ENCODE data around the gene PKNOX2. TPM values are rescaled to one million over a fixed set of nuclear protein-coding genes. Genes with fewer than 3 reads are reported as not detected.

Gene PKNOX2
- polyA plus RNA-seq, 3 donors = 11.6 to 14.9 (median 12.0) TPM

DNA sequence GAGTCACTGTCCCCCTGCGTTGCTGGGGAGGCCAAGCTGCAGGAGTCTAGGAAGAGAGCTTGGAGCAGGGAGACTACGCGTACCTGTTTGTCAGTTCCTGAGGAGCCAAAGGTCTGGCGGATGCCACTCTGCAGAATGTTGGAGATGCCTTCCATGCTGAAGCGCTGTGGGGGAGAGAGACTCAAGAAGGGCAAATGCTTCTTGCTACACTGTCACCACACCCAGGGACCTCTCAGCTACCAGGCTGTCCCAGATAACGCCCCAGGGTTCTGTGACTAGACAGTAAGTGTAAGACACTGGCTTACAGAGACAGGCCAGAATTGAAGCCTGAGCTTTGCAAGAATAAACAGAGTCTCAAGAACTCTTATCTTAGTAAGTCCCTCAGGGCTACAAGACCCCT, 289.5 kb downstream of the PKNOX2 start:
- DNase-seq (ENCODE audit: low read depth in 3 of 3, low spot score in 2 of 3) = no peak

DNA sequence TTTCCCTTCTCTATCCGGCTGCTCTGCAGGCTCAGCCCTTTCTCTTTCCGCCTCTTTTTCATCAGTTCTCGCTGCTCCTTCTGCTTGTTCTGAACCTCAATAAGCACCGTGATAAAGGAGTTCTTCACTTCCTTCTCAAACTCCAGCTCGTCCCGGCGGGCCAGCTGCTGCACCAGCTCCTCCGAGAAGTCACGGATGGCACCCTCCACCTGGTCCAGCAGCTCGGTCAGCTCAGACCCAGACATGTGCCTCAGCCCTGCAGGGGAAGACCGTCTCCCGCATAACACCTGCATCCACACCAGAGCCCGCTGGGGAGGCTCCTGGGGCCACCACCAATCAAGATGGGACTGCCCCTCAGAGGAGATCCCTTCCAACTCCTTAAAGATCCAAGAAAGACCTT, 291.3 kb downstream of the PKNOX2 start:
- no peak for DNase-seq (ENCODE audit: low read depth in 3 of 3, low spot score in 2 of 3)

DNA sequence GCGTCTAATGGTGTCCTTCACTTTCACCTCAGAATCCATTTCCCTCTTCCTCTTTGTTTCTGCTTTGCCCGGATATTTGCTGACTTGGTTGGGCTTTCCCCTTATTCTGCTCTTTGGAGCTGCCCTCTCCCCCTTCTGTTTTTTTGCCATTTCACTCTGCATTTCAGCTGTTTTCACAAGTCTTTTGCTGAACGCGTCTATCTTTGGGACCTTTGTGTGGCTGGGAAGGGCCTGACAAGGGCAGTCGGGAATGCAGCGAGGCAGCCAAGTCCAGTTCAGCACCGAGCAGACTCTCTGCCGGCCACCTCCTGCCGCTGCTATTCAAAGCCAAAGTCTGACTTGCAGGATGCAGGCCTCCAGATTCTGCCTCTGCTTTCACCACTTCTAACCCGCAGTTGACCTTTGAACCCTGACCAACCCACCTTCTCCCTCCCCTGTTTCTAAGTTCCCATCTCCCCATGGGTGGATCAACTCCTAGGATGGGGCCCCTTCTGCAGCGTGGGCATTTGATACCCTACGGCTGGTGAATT, 293.3 kb downstream of the PKNOX2 start:
- DNase-seq (ENCODE audit: low read depth in 3 of 3, low spot score in 2 of 3) = no peak

DNA sequence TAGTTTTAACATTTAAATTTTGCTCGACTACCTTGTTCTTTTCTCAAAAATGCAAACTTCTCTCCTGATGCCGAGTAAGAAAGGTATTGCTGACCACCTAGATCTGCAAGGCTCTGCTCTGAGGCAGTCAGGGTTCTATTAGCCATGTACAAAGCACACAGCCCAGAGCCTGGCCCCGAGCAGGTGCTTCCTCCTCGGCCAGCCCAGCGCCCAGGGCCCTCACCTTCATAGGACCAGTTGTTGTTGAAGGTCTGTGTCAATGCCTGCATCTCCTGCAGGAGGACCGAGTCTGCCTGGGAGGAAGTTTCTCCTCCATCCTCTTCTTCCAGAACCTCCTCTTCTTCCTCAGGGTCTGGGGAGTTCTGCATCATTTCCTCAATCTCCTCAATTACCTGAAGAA, 295.7 kb downstream of the PKNOX2 start:
- DNase-seq (ENCODE audit: low read depth in 3 of 3, low spot score in 2 of 3) = no peak

DNA sequence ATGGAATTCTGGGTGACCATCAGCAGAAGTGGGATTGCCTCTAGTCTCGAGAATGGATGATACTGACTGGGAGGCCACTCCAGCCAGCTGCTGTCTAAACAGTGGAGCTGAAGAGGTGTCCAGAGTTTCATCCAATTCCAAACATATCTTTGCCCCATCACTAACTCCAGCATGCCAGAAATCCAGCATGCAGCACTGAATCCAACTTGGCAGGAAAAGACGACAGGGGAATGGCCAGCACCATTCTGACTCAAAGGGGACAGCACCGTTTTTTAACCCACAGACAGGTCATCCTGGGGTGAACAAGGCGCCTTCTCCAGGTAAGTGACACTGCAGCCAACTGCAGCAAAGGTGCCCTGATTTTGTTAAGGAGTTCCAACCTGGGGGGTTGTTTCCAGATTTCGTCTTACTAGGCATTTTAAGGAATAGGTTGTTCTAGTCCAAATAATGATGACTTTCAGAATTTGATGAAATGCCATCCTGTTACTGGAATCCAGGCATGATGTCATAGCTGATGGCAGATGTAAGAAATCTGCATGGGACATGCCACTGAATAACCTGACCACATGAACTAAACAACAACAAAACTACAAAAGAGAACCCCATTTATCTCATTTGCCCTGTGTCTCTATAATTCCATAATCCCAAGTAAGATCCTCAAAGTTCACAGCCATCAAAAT, 299.2 kb downstream of the PKNOX2 start:
- no peak for DNase-seq (ENCODE audit: low read depth in 3 of 3, low spot score in 2 of 3)

DNA sequence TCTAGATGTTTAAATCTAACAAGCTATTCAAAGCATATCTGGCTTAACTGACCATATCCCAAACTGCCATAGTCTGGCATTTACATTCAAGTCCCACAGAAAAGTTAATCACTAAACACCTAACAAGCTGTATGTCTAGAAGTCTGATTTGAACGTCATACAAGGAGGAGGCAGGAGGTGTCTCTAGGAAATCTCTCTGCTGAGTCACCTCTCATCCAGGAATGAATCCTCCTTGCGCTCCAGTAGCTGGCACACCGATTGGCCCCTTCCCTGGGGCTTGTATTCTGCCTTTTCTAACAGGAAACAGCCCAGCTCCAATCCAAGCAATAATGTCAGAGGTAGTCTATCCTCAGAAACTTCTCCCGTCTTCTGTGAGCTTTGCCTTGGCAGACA, 299.7 kb downstream of the PKNOX2 start:
- no peak for DNase-seq (ENCODE audit: low read depth in 3 of 3, low spot score in 2 of 3)

DNA sequence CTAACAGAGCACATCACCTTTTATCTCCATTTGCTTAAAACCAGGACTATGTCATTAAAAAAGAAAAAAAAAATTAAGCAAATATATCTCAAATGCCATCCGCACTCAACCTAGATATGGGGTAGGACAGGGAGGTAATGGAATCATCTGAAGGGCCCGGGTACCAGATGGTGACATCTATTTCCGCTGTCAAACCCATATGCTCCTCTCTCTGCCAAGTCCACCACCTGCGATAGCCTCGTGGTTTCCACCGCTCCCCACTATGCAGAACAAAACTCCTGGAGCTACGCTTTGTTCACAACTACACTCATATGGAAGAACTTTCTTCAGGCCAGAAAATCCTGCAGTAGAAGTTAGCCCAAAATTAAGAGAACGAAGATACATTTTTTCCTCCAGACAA, 300.1 kb downstream of the PKNOX2 start:
- no peak for DNase-seq (ENCODE audit: low read depth in 3 of 3, low spot score in 2 of 3)

DNA sequence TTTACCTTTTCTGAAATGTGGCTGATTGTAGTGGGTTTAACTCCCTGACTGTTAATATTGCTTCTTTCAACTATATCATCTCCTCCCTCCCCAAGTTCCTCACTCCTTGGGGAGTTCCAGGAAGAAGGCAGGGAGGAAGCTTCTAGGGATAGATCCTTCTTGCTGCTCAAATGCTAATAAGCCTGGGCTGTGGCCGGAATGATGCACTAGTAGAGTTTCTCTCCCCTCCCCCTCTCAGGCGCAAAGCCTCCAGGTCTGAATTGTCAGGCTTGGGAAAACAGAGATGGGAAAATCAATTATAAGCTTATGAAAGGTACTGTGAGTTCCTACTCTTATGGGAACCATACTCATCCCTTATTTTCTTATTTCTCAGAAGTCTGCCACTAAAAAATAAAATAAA, 300.7 kb downstream of the PKNOX2 start:
- DNase-seq (ENCODE audit: low read depth in 3 of 3, low spot score in 2 of 3) = no peak

DNA sequence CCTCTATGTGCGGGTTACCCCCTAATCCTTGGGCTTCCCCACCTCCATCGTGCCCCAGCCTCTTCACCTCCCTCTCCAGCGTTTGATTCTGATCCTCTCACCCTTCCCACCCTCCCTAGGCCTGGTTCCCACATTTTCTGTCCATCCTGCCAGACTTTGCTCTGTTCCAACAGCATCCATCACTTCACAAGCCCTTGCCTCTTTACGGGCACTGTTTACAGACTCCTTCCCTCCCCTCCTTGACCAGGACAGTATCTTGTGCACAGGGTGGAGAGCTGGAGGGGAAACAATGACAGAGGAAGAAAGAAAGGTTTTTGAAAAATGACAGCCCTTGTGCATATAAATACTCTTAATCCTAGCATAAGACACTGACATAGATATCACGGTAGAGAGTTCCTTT, 301.1 kb downstream of the PKNOX2 start:
- no peak for DNase-seq (ENCODE audit: low read depth in 3 of 3, low spot score in 2 of 3)

DNA sequence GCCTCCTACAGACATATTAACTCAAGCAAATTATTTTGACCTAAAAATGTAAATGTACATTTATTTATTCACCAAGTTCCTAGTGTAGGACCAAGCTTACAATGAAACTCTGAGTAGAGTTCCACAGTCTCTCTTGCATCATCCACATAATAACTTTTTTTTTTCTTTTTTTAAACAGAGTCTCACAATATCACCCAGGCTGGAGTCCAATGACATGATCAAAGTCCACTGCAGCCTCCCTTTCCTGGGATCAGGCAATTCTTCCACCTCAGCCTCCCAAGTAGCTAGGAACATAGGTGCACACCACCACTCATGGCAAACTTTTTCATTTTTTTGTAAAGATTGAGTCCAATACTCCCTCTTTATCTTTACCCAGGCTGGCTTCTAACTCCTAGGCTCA, 303.5 kb downstream of the PKNOX2 start:
- no peak for DNase-seq (ENCODE audit: low read depth in 3 of 3, low spot score in 2 of 3)

DNA sequence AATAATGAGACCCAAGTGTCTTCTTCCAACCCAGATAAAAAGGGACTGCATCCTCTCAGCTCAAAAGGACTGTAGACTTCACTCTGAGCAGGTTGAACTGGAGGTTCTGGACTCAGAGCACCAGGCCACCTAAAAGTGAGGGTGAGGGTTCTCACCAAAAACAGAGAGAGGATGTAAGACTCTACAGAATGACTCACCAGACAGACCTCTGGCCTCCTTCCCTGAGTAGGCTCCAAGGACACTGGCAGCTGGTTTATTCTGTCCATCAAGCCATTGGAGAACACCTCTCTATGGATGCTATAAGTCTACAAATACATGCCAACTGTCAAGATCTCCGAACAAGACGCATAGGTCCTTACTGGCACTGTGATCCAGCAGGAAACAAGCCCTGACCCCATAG, 304.3 kb downstream of the PKNOX2 start:
- no peak for DNase-seq (ENCODE audit: low read depth in 3 of 3, low spot score in 2 of 3)

DNA sequence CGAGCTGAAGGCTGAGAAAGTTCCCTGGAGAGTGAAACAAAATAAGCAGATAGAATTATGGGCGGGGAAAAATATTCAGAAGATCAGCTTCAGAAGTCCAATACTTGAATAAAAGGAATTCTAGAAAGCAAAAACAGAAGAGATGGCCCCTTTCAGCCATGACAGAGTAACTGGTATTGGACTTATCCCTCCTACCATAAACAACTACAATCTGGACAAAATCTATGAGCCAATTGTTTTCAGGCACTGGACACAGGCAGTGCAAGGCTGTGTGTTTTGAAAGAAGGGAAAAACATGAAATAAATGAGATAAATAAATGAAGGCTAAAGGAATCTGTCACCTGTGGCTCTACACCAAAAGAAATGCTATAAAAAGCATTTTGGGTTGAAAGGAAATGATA, 305.8 kb downstream of the PKNOX2 start:
- DNase-seq (ENCODE audit: low read depth in 3 of 3, low spot score in 2 of 3) = no peak

DNA sequence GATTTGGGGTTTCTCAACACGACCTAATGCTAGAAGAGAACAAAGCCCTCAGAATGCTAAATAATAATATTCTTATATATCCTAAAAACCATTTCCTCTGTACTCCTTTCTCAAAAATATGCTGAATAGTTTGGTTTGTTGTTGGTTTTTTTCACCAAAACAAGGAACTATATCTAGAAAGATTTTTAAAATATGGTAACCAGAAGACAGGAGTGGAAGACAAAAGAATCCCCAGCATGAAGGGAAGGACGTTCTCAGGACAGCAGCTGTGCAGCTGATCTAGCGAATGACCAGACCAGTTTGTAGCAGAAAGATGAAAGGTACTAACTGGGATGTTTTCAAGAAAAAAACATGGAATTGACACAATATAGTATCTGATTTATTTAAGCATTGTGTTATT, 312.2 kb downstream of the PKNOX2 start:
- DNase-seq (ENCODE audit: low read depth in 3 of 3, low spot score in 2 of 3) = no peak

DNA sequence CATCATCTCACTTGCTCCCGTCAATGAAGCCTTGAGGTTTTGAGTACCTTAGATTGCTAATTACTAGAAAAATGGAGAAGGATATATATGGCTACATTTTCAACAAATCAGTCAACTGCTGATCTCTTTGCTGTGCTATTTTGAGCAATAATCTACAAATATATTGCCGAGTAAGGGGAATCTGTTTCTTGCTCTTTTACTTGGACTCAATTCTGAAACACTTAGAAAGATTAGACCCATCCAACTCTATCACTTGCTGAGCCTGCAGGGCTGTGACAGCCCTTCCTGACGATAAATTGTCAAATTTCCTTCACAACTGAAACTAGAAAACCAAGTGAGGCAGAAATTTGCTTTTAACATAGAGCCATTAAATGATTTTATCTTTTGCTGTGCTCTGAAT, 314.6 kb downstream of the PKNOX2 start:
- no peak for DNase-seq (ENCODE audit: low read depth in 3 of 3, low spot score in 2 of 3)

DNA sequence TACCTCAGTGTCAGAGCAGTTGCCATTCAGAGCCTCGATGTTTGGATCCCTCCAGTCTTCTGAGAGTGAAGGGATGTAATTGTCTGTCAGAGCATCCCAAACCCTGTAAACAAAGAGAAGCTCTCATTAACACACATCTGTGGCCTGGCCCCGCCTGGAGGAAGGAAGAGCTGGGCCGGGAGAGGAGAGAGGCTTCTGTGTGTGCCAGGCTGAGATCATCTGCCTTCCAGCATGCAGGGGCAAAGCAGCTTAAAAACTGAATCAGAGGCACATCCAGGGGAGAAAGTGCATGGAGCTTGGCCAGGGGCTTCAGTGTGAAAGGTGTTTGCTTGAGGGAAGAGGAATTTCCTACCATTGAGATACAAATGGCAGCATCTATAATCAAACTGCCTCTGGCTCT, 317.0 kb downstream of the PKNOX2 start:
- DNase-seq (ENCODE audit: low read depth in 3 of 3, low spot score in 2 of 3) = no peak

Other genes with a start within 250 kb of the PKNOX2 start
- gene HEPN1, start 245.5 kb upstream of the PKNOX2 start, polyA plus RNA-seq (ENCODE audit: insufficient read length in 3 of 3) = 1 to 10 TPM in 2 of 3 donors, under 1 TPM in 1; 0.96 to 1.8 (median 1.2) TPM
- 1 to 10 TPM; 1.8 to 2.3 (median 2.3) TPM for gene HEPACAM, start 228.7 kb upstream of the PKNOX2 start, polyA plus RNA-seq (ENCODE audit: insufficient read length in 3 of 3)
- gene CCDC15, start 210.5 kb upstream of the PKNOX2 start, polyA plus RNA-seq (ENCODE audit: insufficient read length in 3 of 3) = 1 to 10 TPM; 3.7 to 4.4 (median 4.2) TPM
- 1 to 10 TPM; 1.0 to 1.5 (median 1.4) TPM for gene SLC37A2, start 101.4 kb upstream of the PKNOX2 start, polyA plus RNA-seq (ENCODE audit: insufficient read length in 3 of 3)
- 10 to 100 TPM; 52.5 to 61.1 (median 56.6) TPM for gene TMEM218, start 53.1 kb upstream of the PKNOX2 start, polyA plus RNA-seq (ENCODE audit: insufficient read length in 3 of 3)

Measured in right renal cortex interstitium (tissue), 3 donors.